GM19240 (cell line): ENCODE data around the gene RRP15.

Source experiments
- DNase-seq: peaks from one replicate; pipeline ENCODE4 v3.0.0; 2011; ENCODE audit warnings: low spot score; ENCODE audit not compliant: insufficient read length

RRP15 gene

DNA sequence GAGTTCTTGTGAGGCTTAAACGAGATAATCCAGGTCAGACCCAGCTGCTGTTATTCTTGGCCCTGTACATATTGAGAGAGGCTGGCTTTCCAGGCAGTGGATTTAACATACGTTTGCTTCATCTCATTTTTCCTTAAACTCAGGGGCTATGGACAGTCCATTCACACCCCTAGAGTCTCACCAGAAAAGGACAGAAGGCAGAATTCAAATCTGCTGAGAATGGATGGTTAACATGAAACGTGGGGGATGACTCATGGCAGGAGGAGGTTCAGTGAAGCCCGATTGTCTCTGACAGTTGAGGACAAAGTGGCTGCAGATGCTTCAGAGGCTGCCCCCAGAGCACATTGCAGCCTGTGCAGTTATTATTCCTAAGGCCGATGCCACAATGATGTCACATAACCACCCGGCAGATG, 99.5 kb downstream of the RRP15 start:
- DNase-seq = no peak
